SK-N-SH (cell line): ENCODE results near the gene MEIS1. TPM values are rescaled to one million over a fixed set of nuclear protein-coding genes. Genes with fewer than 3 reads are reported as not detected.

Experiments used
- CTCF ChIA-PET: fragments of 300-600, 350-600 bp; formaldehyde crosslinking; extraction: SDS; loops from one replicate; lab custom pipeline; 2021; lab: Yijun Ruan, JAX
- POLR2A ChIA-PET: fragments of 350-600 bp; sonication (Branson Sonifier 250); formaldehyde crosslinking; extraction: SDS; loops from one replicate; lab custom pipeline; 2020; ENCODE audit warnings: antibody characterized with exemption, inconsistent platforms; lab: Yijun Ruan, JAX
- DNase-seq: peaks from one replicate; pipeline ENCODE4 v3.0.0; 2012
- H2AFZ ChIP-seq: fragments of 200-600 bp; sonication (generic); 2 replicates; pipeline ENCODE4 v1.8.1; 2016; ENCODE audit warnings: antibody characterized with exemption, mild to moderate bottlenecking, low read depth
- H3F3A ChIP-seq: fragments of 200-600 bp; sonication (generic); replicated peaks from 2 replicates; pipeline ENCODE3; 2016; ENCODE audit warnings: antibody characterized with exemption, mild to moderate bottlenecking; ENCODE audit not compliant: insufficient read depth
- H3K27ac ChIP-seq, 2 experiments: fragments of 200-500 bp in 1 of 2; fragments of 200-600 bp in 1 of 2; sonication (Bioruptor generic) in 1 of 2; sonication (generic), shearing (Covaris generic) in 1 of 2; 2 replicates each; pipeline versions ENCODE4 v1.5.1 to v1.6.1; 2014 to 2016; ENCODE audit warnings: low read depth in 2 of 2, inconsistent platforms in 1 of 2, low read length in 1 of 2, mild to moderate bottlenecking in 1 of 2, mixed read lengths in 1 of 2
- H3K27me3 ChIP-seq: fragments of 200-600 bp; sonication (generic), shearing (Covaris generic); 2 replicates; pipeline ENCODE4 v1.6.1; 2016; ENCODE audit warnings: mixed run types; ENCODE audit not compliant: insufficient read depth
- H3K36me3 ChIP-seq, 2 experiments: fragments of 200-500 bp in 1 of 2; fragments of 200-600 bp in 1 of 2; sonication (Bioruptor generic) in 1 of 2; sonication (generic) in 1 of 2; replicated peaks in 1 of 2; 2 replicates each; pipeline versions ENCODE3 to v1.5.1; 2014 to 2016; ENCODE audit warnings: low read length in 1 of 2, mild to moderate bottlenecking in 1 of 2; ENCODE audit not compliant: insufficient read depth in 2 of 2, control insufficient read depth in 1 of 2
- H3K4me1 ChIP-seq, 2 experiments: fragments of 200-500 bp in 1 of 2; fragments of 200-600 bp in 1 of 2; sonication (Bioruptor generic) in 1 of 2; sonication (generic), shearing (Covaris generic) in 1 of 2; 2 replicates each; pipeline versions ENCODE4 v1.5.1 to v1.6.1; 2014 to 2016; ENCODE audit warnings: low read depth in 1 of 2, low read length in 1 of 2, mixed run types in 1 of 2; ENCODE audit not compliant: insufficient read depth in 2 of 2, control insufficient read depth in 1 of 2
- H3K4me2 ChIP-seq: fragments of 200-600 bp; sonication (generic), shearing (Covaris generic); 2 replicates; pipeline ENCODE4 v1.6.1; 2017; ENCODE audit warnings: mixed run types
- H3K4me3 ChIP-seq, 2 experiments: fragments of 200-500 bp in 1 of 2; fragments of 200-600 bp in 1 of 2; sonication (Bioruptor generic) in 1 of 2; sonication (generic), shearing (Covaris generic) in 1 of 2; 2 replicates each; pipeline versions ENCODE4 v1.5.1 to v1.8.1; 2014 to 2016; ENCODE audit warnings: low read depth in 2 of 2, inconsistent platforms in 1 of 2, low read length in 1 of 2, mild to moderate bottlenecking in 1 of 2, mixed read lengths in 1 of 2, moderate library complexity in 1 of 2
- H3K79me2 ChIP-seq: fragments of 200-600 bp; sonication (generic); 2 replicates; pipeline ENCODE4 v1.8.1; 2017; ENCODE audit warnings: mild to moderate bottlenecking; ENCODE audit not compliant: insufficient read depth
- H3K9ac ChIP-seq: fragments of 200-600 bp; sonication (generic); 2 replicates; pipeline ENCODE4 v1.6.1; 2017; ENCODE audit warnings: mixed run types
- H3K9me2 ChIP-seq: fragments of 200-600 bp; sonication (generic); 2 replicates; pipeline ENCODE4 v1.6.1; 2017; ENCODE audit warnings: mixed run types
- H3K9me3 ChIP-seq: fragments of 200-600 bp; sonication (generic); 2 replicates; pipeline ENCODE4 v1.6.1; 2017; ENCODE audit warnings: mixed run types, mild to moderate bottlenecking, moderate library complexity
- H4K20me1 ChIP-seq: fragments of 200-600 bp; sonication (generic); 2 replicates; pipeline ENCODE4 v1.6.1; 2017; ENCODE audit warnings: mild to moderate bottlenecking, mixed run types; ENCODE audit not compliant: insufficient read depth
- ELF1 ChIP-seq: IDR thresholded peaks from 2 replicates; pipeline ENCODE4 v1.4.0; 2012
- FOXM1 ChIP-seq: IDR thresholded peaks from 2 replicates; pipeline ENCODE4 v1.4.0; 2012; ENCODE audit warnings: low read depth, mild to moderate bottlenecking
- GATA2 ChIP-seq: sonication (generic); formaldehyde crosslinking; IDR thresholded peaks from 2 replicates; pipeline ENCODE4 v1.5.0; 2020; ENCODE audit warnings: mild to moderate bottlenecking, missing genetic modification reagents
- MEF2A ChIP-seq: IDR thresholded peaks from 2 replicates; pipeline ENCODE4 v1.4.0; 2012; ENCODE audit warnings: low read depth, borderline replicate concordance
- NFIC ChIP-seq: IDR thresholded peaks from 2 replicates; pipeline ENCODE4 v1.4.0; 2012; ENCODE audit warnings: borderline replicate concordance
- RAD21 ChIP-seq: IDR thresholded peaks from 2 replicates; pipeline ENCODE4 v1.6.1; 2012; ENCODE audit warnings: mild to moderate bottlenecking, low read length
- TEAD4 ChIP-seq: IDR thresholded peaks from 2 replicates; pipeline ENCODE4 v1.4.0; 2012; ENCODE audit warnings: mild to moderate bottlenecking, borderline replicate concordance; ENCODE audit not compliant: insufficient read depth
- WGBS: methylation state at CpG from one replicate; pipeline ENCODE4 v1.1.6; 2017; ENCODE audit warnings: low lambda C conversion rate; 5-methylcytosine and 5-hydroxymethylcytosine counted together
- polyA plus RNA-seq, 3 experiments: library from polyadenylated mRNA; depleted of rRNA; stranded (reverse); fragments of >200 nt; gene quantifications; 2 replicates each; pipeline ENCODE4 v1.2.3, GENCODE V29; 2012
- TF ChIP-seq, protein P1 (sequence below): fragments of 200-600 bp; sonication (generic); IDR thresholded peaks from 2 replicates; pipeline ENCODE4 v1.6.1; 2017; ENCODE audit warnings: antibody characterized with exemption, mild to moderate bottlenecking, moderate library complexity
- TF ChIP-seq, protein P2 (sequence below): IDR thresholded peaks from 2 replicates; pipeline ENCODE4; 2012

Gene MEIS1
- polyA plus RNA-seq, 1 of the 3 experiments (the other 2 are of a cell fraction) = 16.9 TPM

DNA sequence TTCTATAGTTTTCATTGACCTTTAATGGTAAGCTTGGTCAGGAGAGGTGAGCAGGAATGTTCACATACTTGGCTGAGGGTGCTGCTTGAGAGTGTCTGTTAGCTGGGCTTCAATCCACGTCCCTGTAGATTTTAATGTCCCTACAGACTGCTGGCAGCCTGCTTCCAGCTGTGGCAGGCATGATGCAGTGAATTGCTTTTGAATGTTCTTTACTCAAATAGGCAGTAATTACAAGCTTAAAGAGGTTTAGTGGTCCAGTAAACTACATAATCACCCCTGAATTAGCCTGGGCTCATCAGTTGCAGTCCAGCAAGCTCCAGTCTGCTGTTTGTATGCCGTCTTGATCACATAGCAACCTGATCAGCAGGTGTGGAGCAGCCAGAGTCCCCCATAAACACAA is 102.1 kb downstream of the MEIS1 start:
- H2AFZ ChIP-seq = no peak overlapping the region
- POLR2A ChIA-PET = no interaction called here
- peaks cover 12 to 21% of the 10 kb centered on the region in 2 experiments; a peak in 3 of 4 replicates for H3K4me1 ChIP-seq
- H3F3A ChIP-seq = peaks cover 4% of the 10 kb centered on the region
- H3K4me2 ChIP-seq = no peak overlapping the region
- H3K9me3 ChIP-seq = no peaks in the 10 kb centered on the region
- no peak overlapping the region for H3K9ac ChIP-seq
- H3K36me3 ChIP-seq = peaks cover 0 to 6% of the 10 kb centered on the region in 2 experiments
- no peak overlapping the region; a peak in 1 of 4 replicates for H3K27ac ChIP-seq
- H3K9me2 ChIP-seq = no peaks in the 10 kb centered on the region
- TF ChIP-seq ELF1 (no peak), FOXM1 (no peak)
- TF ChIP-seq, protein P1, sequence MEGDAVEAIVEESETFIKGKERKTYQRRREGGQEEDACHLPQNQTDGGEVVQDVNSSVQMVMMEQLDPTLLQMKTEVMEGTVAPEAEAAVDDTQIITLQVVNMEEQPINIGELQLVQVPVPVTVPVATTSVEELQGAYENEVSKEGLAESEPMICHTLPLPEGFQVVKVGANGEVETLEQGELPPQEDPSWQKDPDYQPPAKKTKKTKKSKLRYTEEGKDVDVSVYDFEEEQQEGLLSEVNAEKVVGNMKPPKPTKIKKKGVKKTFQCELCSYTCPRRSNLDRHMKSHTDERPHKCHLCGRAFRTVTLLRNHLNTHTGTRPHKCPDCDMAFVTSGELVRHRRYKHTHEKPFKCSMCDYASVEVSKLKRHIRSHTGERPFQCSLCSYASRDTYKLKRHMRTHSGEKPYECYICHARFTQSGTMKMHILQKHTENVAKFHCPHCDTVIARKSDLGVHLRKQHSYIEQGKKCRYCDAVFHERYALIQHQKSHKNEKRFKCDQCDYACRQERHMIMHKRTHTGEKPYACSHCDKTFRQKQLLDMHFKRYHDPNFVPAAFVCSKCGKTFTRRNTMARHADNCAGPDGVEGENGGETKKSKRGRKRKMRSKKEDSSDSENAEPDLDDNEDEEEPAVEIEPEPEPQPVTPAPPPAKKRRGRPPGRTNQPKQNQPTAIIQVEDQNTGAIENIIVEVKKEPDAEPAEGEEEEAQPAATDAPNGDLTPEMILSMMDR = no peak
- TF ChIP-seq, all 33 proteins: peak for 0
- Histone ChIP-seq H3K27me3 (no peaks in the 10 kb centered on the region), H4K20me1 (no peaks in the 10 kb centered on the region; the same call in 1 of the 2 replicates), H3K4me3 (no peak overlapping the region), H3K79me2 (no peaks in the 10 kb centered on the region)
- peak; percentile 27 for DNase-seq
- WGBS = 84% methylated on average over 2 of the region's 2 CpGs
- CTCF ChIA-PET = interaction anchor here (0.6 to 1.5 kb wide), 3 partner anchors 10 to 1740 kb away, joined by 3 to 4 read pairs (median 4); no protein-coding TSS in a partner anchor

DNA sequence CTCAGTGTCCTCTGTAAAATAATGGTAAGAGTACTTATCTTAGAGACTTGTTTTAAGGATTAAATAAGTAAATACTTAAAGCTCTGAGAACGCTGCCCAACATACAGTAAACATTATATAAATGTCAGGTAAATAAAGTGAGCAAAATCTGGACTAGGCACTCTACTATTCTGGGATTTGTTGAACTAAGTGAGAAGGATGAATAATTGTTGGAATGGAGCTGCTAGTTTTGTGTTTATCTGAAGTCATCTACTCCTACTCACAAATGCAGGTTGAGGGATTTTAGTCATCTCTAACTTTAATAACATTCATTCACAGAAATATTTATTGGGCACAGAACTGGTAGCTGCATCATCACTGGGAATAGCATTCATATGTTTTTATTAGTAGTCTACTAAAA is 103.4 kb downstream of the MEIS1 start:
- no peak for DNase-seq
- peaks cover 4% of the 10 kb centered on the region for H3F3A ChIP-seq
- CTCF ChIA-PET = interaction anchor here (0.7 kb wide), 1 partner anchor 836 kb away, joined by 4 read pairs; no protein-coding TSS in a partner anchor
- peaks cover 0 to 6% of the 10 kb centered on the region in 2 experiments for H3K36me3 ChIP-seq
- POLR2A ChIA-PET = no interaction called here
- no peaks in the 10 kb centered on the region for H3K9me3 ChIP-seq
- no peaks in the 10 kb centered on the region; the same call in 1 of the 2 replicates for H4K20me1 ChIP-seq
- H3K4me3 ChIP-seq = no peak overlapping the region
- H3K27me3 ChIP-seq = no peaks in the 10 kb centered on the region
- no peak overlapping the region for H3K9ac ChIP-seq
- H3K4me2 ChIP-seq = no peak overlapping the region
- H2AFZ ChIP-seq = no peak overlapping the region
- TF ChIP-seq, protein P2, sequence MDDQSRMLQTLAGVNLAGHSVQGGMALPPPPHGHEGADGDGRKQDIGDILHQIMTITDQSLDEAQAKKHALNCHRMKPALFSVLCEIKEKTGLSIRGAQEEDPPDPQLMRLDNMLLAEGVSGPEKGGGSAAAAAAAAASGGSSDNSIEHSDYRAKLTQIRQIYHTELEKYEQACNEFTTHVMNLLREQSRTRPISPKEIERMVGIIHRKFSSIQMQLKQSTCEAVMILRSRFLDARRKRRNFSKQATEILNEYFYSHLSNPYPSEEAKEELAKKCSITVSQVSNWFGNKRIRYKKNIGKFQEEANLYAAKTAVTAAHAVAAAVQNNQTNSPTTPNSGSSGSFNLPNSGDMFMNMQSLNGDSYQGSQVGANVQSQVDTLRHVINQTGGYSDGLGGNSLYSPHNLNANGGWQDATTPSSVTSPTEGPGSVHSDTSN = no peak
- no peak for TF ChIP-seq ELF1
- no peak for TF ChIP-seq RAD21
- TF ChIP-seq NFIC = no peak
- no peak for TF ChIP-seq GATA2
- TF ChIP-seq MEF2A = no peak
- no peak for TF ChIP-seq TEAD4
- H3K27ac ChIP-seq = no peak overlapping the region
- H3K79me2 ChIP-seq = no peaks in the 10 kb centered on the region
- H3K4me1 ChIP-seq = peaks cover 14 to 21% of the 10 kb centered on the region in 2 experiments; a peak in 3 of 4 replicates
- WGBS = 80% methylated on average over 1 of the region's 1 CpG
- H3K9me2 ChIP-seq = no peaks in the 10 kb centered on the region
